Measurements from ENCODE around the gene PLAAT3.
"Not testable (repeated sequence)": the region's sequence is repeated elsewhere in the genome, so short reads cannot be mapped to it uniquely, and the experiment has no call there.

The PLAAT3 gene

DNA sequence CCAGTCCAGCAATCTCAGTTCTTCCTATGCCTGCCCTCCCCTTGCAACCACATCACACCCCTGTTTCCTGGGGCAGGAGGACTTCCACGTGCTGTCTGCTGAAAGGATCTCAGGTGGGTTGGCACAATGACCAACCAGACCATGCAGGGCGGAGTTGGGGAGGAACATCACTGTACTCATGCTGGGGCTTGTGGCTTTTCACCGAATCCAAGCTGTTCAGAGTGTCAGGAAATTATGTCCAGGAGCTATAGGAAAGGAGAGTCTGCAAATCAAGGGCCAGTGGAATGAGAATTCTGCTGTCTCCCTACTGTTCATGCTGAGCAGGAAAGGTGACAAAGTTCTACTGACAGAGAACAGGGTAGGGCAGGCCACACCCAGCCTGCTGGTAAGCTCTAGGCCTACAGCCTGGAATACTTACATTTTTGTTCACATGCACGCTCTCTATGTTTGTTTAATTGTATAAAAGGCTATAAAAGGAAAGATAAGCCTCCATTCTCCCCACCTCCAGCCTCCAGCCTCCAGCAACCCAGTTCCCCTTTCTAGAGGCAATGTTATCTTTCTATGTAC, 49.4 kb downstream of the PLAAT3 start:
- DNase-seq, result no peak

DNA sequence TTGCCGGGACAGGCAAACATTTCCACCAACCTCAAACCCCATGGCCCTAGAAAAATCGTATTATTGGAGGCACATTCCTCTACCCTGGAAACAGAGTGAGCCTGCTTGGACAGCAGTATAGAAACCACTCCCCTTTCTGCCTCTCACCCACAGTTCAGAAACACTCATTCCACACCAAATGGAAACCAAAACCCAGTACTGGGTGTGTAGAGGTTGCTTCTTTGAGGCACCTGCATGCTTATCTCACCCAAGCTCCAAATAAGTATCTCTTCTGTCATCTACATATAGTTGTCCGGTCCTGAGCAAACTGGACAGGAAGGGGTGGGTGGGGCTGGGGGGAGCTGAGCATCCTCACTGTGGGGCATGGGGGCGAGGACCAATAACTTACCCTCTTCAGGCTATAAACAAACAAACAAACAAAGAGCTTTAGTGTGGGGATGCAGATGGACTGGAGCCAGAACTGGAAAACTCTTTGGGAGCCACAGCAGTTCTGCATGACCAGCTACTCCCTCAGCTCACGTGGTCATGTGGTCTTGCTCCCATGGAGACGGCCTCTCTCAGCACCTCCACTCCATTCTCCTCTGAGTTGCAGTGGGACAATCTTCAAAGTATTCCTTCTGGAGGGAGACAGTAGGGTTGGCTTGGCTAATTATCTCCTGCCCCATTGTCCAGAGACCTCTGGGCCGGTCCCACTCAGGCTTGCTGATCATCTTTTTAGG, 50.0 kb downstream of the PLAAT3 start:
- DNase-seq, result no peak

DNA sequence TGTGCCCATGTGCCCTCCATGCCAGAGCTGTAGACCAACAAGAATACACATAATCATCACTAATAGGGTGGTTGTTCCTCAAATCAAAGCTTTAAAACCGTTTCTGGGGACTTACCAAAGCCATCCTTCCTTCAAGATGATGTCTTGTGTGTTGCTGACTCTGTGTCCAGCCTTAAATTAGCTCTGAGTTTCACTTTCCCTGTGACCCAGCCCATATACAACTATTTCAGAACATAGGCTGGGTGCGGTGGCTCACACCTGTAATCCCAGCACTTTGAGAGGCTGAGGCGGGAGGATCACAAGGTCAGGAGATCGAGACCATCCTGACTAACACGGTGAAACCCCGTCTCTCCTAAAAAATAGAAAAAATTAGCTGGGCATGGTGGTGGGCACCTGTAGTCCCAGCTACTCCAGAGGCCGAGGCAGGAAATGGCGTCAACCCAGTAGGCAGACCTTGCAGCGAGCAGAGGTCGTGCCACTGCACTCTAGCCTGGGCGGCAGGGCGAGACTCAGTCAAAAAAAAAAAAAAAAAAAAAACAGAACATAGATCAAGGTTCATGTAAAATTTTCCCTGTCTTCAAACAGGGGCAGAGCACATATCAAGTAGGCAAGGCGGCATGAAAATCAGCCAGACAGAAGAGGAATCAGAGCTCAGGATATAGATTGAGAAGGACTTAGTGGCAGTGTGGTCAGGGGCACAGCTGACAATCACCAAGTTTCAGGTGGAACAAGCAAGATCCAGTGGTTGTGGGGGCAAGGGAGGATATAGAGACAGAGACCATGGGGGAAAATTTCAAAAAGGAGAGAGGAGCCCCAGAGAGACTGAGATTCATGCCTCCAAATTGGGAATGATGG, 50.8 kb downstream of the PLAAT3 start, which contains the start of gene PLAAT2:
Gene PLAAT2 (minus strand): TSS at position 179 of the 855 bp plus-strand sequence. CDS start 55 bp downstream, at position 124.
- no peak for DNase-seq

DNA sequence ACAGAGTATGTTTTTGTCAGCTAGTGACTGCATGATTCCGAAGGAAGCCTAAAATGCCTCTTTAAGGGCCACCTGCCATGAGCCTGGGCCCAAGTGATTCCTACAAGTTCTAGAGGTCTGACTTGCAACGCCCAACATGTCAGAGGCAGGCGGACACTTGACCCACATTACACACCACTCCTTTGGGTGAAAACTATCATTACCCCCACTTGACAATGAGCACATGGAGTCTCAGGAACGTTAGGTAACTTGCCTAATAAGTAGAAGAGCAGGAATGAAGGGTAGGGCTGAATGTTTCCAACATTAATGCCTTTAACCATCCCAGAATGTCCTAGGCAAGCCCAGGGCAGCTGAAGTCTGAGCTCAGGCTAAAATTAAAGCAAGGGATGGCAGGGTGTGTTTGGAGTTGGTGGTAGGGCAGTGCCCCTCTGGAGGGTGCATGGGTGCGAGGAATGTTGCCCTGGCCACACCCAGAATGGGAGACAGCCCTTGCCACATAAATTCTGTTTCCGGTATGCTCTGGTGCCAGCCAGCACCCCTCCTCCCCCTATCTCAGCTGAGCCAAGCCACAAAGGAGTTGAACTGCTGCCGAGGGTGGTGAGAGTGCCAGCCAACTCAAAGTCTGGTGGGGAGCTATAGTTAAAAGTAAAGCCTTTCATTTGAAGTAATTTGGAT, 53.6 kb downstream of the PLAAT3 start:
- no peak for DNase-seq

DNA sequence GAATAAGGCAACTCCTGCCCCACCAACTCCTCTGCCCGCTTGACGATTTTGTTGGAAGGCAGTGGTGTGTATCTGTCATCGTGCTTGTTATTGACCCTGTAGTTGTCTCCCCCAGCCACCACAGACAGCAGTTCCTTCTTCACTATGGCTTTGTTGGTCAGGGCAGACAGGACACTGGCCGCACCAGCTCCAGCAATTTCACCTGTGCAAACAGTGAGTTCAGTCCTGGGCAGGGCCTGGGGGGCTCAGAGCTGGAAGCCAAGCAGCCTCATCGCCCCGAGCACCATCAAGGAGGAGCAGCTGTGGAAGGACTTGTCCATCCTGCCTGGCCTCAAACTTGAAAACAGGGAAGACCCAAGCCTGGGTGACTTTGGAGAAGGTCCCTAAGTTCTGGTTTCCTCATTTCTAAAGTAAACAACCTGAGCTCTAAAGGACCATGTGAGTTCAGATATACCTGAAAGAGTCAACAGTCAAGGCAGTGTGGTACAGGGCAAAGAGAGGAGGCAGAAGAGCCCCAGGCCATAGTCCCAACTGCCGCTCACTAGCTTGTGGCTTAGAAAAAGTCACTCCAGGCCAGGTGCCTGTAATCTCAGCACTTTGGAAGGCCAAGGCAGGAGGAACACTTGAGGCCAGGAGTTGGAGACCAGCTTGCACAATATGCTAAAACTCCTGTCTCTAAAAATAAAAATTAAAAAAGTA, 55.6 kb downstream of the PLAAT3 start:
- no peak for DNase-seq

DNA sequence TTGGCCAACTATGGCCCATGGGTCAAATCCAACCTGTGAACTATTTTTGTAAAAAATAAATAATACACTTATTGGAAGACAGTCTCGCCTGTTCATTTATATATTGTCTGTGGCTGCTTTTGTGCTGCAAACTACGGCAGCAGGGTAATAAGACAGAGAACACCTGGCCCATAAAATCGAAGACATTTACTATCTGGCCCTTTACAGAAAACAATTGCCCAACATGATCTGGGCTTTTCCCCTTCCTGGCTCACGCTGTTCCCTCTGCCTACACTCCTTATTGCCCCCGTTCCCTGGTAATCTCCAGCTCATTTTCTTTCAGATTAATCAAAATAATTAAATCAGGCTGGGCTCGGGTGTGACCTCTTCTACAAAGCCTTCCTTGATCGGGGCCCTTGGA, 56.7 kb downstream of the PLAAT3 start:
- no peak for DNase-seq

DNA sequence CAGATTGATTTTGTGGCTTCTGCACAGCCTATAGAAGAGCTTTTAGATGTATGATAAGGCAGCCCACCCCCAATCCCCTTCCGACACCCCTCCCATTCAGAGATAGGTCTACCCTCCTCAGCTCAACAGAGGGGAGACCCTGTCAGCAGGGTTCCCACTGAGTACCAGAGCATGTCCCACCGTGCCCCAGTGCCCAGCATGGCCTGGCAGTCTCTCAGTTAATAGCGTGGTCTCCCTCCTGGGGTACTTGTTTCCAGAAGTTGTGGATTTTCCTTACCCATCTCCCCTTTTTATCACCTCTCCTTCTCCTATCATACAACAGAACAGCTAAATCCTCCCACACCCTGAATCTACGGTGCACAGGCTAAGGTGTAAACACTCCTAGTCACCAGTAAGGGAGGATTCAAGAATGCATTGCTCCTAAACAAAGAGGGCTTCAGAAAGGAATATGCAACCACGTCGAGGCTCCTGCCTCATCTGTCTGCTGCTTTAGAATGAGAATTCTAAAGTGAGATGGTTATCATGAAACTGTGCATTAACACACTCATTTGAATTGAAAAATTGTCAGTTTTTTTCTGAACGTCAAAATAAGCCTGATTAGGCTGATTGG, 57.7 kb downstream of the PLAAT3 start:
- no peak for DNase-seq

DNA sequence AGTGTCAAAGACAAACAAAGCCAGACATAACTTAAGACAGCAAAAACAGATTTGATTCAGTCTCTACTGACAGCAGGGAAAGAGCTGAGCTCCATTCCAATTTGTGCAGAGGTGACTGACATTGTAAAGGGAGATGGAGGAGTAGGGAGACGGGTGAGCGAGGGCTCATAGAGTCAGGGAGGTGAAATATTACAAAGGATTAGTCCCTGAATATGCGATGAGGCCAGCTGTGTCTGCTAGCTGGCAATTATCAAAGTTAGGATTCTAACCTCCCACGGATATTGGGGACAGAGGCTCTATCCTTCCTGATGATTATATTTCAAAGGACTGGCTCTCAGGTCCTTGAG, 59.4 kb downstream of the PLAAT3 start:
- no peak for DNase-seq

DNA sequence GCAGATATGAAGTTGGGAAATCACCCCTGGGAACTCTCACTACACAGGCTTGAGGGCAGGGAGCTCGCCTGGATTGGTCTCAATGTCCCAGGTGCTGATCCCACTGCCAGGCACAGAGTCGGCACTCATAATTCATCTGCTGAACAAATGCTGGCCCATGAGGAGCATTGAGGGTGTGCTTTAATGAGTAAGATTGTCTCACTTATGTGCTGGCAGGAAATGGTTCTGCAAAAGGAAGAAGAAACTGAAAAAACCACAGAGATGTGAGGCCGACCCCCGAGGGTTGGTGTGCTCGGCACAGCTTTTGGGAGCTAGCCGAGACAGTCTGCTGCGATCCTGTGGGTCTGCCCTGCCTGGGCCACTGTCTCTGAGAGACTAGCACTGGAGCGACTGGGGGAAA, 60.5 kb downstream of the PLAAT3 start:
- peak; percentile 37 for DNase-seq

DNA sequence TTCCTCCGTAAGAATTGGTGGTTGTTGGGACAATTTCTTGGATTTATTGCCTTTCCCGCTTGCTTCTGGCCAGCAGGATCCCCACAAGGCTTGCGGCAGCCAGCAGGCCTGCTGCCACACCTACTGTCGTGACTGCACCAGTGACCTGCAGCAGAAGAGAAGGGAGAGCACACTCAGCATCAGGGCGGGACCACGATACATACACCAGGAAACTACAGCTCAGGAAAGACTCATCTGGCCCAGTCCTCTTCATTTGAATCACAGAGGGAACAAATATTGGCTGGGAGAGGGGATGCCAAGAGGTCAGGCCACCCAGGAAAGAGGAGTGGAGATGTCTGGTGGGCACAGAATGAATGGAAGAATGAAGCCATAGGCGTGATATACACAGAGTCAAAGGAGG, 61.3 kb downstream of the PLAAT3 start:
- DNase-seq, result no peak

DNA sequence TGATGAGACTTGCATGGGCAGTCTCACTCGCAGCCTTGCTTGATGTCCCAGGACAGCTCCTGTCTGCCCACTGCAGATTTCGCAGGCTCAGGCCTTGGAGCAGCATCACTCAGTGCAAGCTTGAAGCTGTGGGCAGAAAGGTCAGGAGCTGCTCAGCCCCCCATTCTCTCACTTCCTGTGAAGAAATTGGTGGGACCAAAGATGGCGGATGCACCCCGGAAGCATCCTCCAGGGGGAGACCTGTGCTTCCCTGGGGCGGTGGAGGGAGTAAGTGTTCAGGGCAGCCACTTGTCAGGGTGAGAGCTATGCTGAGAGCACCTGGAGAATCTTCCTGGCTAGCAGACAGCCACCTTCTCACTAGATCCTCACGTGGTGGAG, 62.4 kb downstream of the PLAAT3 start:
- DNase-seq, result no peak

DNA sequence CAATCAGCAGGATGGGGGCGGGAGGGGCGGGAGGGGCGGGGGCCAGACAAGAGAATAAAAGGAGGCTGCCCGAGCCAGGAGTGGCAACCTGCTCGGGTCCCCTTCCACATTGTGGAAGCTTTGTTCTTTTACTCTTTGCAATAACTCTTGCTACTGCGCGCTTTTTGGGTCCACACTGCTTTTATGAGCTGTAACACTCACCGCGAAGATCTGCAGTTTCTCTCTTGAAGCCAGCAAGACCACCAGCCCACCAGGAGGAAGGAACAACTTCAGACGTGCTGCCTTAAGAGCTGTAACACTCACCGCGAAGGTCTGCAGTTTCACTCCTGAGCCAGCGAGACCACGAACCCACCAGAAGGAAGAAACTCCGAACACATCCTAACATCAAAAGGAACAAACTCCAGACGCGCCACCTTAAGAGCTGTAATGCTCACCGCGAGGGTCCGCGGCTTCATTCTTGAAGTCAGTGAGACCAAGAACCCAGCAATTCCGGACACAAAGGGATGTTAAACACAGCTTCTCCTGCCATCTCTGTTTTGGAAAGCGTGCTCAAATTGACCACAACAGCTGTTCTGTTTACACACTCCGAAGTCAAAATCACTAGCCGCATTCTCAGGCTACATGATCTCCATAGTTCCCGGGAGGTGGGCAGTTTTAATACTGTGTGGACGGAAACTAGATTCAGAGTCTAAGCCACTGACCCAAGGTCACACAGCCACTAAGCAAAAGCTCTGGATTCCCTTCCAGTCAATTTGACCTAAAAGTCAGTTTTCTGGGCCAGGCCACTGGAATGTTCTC, 62.9 kb downstream of the PLAAT3 start:
- DNase-seq, result no peak

DNA sequence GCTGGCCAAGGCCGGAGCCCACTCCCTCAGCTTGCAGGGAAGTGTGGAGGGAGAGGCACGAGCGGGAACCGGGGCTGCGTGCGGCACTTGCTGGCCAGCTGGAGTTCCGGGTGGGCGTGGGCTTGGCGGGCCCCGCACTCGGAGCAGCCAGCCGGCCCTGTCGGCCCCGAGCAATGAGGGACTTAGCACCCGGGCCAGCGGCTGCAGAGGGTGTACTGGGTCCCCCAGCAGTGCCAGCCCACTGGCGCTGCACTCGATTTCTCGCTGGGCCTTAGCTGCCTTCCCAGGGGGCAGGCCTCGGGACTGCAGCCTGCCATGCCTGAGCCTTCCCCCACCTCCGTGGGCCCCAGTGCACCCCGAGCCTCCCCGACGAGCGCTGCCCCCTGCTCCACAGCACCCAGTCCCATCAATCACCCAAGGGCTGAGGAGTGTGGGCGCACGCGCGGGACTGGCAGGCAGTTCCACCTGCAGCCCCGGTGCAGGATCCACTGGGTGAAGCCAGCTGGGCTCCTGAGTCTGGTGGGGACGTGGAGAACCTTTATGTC, 64.0 kb downstream of the PLAAT3 start:
- DNase-seq, result not testable (repeated sequence)

DNA sequence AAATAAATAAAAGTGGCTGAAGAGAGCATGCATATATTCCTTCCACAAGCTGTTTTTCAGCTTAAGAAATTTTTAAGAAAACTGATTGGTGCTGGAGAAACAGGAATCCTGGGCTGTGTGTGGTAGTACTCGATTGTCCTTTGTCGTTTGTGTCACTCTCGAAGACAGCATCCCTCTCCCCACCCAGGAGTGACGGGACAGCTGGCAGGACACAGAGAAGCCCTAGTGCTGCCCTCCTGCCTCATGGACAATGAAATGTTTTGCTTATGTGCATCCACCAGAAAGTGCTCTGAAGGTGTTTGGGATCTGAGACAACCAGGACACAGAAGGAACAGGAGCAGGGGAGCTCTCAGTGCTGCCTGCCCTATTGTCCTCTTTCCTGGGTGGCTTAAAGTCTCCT, 64.8 kb downstream of the PLAAT3 start:
- DNase-seq, result no peak

DNA sequence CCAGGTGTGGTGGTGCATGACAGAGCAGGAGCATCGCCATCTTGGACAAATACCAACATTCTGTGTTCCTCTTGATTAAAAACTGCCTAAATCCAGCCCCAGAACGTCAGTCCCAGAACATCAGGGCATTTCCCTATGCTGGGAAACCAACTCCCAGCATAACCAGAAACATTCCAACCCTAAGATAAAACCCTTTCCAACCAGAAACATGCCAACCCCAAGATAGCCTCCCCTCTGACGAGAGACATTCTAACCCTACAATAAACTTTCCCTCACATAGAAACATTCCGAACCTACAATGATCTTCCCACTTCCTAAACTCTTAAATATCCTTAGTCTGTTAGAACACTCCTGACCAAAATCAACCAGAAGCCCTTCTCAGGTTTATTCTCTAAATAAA, 66.1 kb downstream of the PLAAT3 start:
- no peak for DNase-seq

DNA sequence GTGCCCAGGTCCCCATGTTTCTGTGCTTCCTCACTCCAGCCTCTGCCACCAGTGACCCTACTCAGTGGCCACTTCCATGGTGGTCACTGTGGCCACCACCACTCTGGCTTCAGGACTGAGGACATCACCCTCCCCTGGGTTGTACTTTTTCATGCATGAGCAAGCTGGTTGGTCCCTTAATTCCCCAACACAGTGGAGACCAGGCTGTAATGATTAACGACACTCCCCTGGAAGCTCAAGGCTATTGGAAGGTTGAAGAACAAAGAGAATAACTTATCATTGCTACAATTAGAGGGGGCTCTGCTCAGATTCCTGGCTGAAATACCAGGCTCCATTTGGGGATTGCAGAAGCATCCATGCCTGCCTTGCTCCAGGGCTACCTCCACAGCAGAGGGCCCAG, 67.2 kb downstream of the PLAAT3 start:
- DNase-seq, result no peak

DNA sequence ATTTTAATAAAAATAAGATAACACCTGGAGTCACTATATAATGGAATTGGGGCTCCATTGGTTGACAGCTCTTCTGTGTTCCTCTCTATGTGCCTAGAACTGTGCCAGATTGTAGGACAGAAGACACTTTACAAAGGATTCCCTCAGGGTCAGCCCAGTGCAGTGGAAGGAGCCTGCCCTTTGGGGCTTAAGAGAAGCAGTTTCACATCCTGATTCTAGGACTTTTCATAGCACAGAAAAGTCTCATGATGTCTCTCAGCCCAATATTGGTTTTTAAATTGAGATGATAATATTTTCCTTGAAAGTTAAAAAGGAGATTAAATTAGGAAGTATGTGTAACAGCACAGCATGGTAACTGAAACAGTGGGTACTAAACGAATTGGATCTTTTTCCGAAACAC, 70.5 kb downstream of the PLAAT3 start:
- no peak for DNase-seq

DNA sequence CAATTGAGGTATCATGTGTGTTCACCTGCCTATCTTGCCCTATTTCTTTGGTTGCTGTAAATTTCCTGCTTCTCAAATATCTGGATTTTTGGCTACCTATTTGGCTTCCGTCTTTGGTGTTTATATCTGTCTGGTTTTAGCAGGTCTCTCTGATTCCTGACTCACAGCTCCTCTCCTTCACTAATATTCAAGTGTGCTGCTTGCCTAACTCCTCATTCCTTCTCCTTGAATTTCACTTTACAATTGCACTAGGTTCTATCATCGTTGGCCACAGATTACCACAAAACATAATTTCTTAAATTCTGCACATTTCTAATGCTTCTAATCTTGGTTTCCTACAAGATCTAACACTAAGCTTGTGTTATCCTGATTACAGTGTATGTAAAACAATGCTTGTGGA, 71.7 kb downstream of the PLAAT3 start:
- not testable (repeated sequence) for DNase-seq

DNA sequence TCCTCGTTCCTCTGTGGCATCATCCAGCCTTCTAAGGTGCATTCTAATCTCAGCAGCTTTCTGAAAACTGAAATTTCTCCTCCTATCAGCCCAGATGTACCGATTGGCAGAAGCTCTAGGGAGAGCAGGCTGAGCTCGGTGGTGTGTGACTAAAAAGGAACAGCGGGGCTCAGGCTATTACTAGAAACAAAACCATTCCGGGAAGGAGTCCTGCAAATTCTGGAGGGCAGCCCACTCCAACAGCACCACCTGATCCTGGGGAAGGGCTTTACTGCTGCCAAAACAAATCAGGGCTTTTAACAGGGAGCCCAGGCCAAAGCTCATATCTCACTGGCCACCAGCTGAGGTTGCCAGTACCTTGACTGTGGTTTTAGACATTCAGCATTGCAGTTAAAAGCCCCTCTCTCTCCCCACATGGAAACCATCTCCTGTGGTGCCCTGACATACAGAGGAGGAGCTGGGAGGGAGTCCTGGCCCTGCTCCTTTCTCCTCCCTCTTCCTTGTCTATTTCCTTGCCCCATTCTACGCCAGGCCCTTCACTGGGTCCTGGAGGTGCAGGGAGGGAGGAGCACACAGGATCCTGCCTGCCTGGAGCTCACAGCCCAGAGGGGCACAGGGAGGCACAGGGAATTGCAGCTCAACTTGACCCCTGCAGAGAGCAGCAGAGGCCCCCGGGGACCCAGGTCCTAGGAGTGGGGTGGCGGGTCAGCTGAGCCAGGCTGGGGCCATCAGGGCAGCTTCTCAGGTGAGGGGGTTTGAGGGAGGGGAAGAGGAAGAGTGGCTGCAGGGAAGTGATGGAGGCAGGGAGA, 76.7 kb downstream of the PLAAT3 start:
- DNase-seq, result no peak

DNA sequence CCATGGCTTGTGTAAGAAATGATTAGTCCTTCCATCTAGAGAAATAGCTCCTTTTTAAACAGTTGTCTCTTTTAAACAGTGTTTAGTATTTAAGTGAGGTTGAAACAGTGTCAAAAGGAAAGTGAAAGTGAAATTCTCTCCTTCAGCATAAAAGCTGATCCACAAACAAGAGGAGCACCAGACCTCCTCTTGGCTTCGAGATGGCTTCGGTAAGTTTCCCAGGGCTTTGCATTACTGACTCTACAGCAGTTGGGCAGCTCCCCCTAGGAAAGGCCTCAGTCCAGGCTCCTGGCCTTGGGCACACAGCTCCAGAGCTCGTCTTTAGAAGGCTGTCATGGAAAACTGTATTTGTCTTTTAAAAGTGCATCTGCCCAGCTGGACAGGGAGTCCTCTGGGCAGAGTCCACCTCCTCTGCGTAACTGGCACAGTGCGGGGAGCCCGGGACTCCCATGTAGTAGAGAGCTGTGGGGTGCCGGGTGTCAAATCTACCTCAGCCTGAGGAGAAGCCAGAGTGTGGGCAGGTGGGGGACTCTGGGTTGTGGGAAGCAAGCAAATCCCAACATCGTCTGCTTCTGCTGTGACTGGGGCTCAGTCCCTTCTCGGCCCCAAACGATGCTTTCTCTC, 77.5 kb downstream of the PLAAT3 start, which contains the start of gene PLAAT4:
Gene PLAAT4 (plus strand): TSS at position 140 of the 624 bp plus-strand sequence. CDS start 61 bp downstream, at position 201.
- DNase-seq, result peak; percentile 16
